NCI-H524 (cell line): Measurements from ENCODE around the gene PTX4.

ENCODE experiments used
- DNase-seq, 2 experiments: peaks; one replicate each; lab custom pipeline; 2025; lab: John Stamatoyannopoulos, UW

PTX4 gene

DNA sequence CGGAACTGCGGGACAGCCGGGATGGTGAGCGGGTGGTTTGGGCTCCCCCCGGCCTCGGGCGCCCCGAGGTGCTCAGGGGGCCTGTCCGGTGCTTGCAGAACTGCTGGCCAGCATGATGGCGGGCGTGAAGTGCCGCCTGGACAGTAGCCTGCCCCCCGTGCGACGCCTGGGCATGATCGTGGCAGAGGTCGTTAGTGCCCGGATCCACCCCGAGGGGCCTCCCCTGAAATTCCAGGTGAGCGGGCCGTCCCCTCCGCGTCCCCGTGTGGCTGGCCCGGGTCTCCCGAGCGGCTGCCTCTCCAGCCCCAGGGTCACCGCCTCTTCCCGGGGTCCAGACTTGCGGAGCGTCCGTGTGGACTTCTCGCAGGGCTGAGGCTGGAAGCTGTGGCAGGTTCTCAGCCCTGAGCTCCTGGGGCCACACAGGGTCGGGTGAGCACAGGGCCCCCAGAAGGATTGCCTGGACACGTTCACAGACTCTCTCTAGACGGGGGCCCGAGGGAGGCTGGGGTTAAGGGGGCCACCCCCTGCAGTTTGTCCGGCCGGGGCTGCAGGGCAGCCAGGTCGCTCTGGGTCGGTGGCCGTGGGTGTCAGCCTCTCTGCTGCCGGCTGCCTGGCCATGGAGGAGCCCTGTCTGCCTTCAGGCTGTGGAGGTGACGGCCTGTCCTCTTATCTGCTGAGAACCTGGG is 11.9 kb upstream of the PTX4 start:
- DNase-seq = no peak

GRCh38 chr16:1499756-1500464 is 11.2 kb upstream of the PTX4 start:
- DNase-seq = no peak

- no peak for DNase-seq
Measured at GRCh38 chr16:1498899-1499676, 10.3 kb upstream of the PTX4 start.

DNA sequence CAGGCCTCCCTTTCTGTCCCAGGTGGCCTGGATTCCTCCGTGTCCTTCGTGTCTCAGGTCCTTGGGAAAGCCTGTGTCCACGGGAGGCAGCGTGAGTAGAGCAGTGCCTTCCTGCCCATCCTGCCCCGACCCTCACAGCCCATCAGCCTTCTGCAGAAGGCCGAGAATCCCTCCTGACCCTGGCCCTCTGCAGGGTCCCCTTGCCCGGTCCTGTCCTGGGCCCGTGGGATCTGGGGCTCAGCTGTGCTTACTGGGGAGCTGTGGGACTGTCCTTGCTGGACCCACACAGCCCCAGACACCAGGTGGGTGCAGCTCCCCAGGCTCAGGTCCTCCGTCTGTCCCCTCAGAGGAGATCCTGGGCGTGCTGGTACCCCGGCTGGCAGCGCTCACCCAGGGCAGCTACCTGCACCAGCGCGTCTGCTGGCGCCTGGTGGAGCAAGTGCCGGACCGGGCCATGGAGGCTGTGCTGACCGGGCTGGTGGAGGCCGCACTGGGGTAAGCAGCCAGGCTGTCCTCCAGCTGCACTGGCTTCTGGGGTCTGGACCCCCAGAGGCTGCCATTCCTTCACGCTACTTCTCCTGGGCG is 8.4 kb upstream of the PTX4 start:
- no peak for DNase-seq

- no peak for DNase-seq
Measured at GRCh38 chr16:1496464-1496863, 7.7 kb upstream of the PTX4 start.

DNA sequence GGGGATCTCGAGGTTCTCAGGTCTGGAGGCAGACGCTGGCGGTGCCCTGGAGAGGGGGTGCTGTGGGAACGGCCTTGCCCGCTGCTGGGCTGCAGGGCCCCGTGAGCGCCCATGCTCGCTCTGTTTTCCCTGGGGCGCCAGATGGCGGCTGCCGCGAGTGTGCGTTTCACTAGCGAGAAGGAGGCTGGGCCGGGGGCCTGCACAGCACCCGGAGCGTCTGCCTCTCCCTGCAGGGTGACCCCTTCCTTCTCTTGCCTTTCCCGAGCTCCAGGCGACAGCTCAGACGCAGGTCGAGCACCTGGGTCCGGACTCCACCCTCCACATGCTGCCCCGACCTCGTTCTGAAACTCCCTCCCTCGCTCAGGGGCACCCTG is 7.1 kb upstream of the PTX4 start:
- no peak for DNase-seq

DNA sequence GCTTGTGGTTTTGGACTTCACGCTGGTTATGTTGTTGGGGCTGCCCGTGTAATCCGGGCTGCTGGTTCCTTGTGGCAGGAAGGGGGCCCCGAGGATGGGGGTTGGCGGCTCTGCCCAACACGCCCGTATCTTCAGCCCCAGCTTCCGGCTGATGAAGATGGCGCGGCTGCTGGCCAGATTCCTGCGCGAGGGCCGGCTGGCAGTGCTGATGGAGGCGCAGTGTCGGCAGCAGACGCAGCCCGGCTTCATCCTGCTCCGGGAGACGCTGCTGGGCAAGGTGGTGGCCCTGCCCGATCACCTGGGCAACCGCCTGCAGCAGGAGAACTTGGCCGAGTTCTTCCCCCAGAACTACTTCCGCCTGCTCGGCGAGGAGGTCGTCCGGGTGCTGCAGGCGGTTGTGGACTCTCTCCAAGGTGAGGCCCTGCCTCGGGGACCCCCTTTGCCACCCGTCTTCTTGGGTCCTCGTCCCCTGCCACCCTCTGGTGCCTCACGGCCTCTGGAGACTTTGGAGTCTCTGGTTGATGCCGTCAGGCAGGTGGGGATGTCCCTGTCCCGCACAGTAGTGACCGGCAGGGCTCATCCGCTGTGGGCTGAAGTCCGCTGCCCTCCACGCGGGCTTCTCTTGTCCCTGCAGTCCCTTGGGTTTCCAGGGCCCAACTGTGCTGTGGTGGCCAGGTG is 6.6 kb upstream of the PTX4 start:
- no peak for DNase-seq

DNA sequence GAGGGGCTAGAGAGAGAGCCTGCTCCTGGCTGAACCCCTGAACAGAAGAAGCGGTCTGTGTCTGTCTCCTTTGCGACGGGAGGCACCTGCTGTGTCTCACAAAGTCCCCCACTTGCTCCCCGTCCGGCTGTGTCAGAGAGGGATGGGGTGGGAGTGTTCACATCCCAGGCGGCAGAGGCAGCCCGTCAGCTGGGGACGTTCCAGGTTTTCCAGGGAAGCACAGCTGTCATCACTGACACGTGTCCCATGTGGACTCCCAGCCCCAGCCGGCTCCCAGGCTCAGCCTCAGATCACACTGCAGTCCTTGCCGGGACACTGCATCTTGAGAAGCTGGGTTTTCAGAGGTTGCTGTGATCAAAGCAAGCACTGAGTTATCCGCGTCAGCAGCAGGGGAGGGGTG is 6.0 kb upstream of the PTX4 start:
- no peak for DNase-seq

DNA sequence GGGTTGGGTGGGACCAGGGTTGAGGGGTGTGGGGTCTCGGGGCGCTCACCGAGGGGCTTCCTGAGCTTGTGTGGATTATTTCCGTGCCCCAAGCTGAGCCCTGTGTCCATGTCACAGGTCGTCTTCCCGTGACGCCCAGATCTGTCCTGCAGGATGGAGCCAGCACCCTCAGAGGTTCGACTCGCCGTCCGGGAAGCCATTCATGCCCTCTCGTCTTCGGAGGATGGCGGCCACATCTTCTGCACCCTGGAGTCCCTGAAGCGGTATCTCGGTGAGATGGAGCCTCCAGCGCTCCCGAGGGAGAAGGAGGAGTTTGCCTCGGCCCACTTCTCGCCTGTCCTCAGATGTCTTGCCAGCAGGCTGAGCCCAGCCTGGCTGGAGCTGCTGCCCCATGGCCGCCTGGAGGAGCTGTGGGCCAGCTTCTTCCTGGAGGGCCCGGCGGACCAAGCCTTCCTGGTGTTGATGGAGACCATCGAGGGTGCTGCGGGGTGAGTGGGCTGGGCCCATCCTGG is 5.4 kb upstream of the PTX4 start:
- DNase-seq = peak in 1 of 2 experiments; percentile 34

GRCh38 chr16:1493746-1494094 is 5.0 kb upstream of the PTX4 start:
- no peak for DNase-seq

GRCh38 chr16:1492923-1493745 is 4.4 kb upstream of the PTX4 start, which contains the start of gene TELO2:
Gene TELO2 (plus strand): TSS chr16:1493360. CDS start chr16:1494282, 922 bp downstream.
- DNase-seq = peak; percentile 50 to 77

DNA sequence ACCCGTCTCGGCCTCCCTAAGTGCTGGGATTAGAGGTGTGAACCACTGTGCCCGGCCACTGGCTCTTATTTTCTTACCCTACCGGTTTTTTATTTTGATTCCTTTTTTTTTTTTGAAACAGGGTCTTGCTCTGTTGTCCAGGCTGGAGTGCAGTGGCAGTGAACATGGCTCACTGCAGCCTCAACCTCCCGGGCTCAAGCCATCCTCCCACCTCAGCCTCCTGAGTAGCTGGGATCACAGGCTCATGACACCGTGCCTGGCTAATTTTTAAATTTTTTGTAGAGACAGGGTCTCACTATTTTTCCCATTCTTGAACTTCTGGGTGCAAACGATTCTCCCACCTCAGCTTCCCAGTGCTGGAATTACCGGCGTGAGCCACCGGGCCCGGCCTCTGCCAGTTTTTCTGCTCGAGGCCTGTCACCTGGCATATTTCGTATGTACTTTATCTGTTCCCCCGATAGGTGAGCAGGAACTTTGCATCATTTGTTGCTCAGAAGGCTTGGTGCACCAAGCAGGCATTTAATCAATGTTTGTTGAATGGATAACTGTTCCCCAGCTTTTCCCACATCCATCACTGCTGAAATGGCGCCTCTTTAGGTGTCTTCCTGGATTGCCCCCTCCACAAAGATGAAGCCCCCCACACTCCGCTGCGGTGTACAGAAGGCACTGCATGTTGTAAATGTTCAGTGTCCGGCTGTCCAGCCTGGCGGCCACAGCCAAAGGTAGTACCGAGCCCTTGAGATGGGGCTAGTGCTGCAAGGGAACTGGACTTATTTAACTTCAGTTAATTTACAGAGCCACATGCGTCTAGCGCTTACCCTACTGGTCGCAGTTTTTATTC is 3.6 kb upstream of the PTX4 start:
- DNase-seq = no peak

DNA sequence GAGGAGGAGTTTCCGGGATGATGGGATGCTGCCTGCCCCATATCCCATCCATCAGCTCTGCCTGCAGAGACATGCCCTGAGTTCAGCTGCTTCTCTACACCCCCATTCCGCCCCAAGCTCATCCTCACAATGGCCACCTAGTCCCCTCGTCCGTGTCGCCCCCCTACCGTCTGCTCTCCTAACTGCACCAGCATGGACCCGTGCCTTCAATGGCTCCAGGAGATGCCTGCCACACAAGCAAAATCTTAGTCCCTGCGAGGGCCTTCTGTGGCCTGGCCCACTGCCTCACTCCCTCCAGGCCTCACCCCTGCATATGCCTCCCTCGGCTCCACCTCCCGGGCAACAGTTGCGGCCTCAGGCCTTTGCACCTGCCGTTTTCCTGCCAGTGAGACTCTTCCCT is 2.6 kb upstream of the PTX4 start:
- DNase-seq = no peak

- DNase-seq = no peak
Measured at GRCh38 chr16:1489077-1489476, 333 bp upstream of the PTX4 start.

DNA sequence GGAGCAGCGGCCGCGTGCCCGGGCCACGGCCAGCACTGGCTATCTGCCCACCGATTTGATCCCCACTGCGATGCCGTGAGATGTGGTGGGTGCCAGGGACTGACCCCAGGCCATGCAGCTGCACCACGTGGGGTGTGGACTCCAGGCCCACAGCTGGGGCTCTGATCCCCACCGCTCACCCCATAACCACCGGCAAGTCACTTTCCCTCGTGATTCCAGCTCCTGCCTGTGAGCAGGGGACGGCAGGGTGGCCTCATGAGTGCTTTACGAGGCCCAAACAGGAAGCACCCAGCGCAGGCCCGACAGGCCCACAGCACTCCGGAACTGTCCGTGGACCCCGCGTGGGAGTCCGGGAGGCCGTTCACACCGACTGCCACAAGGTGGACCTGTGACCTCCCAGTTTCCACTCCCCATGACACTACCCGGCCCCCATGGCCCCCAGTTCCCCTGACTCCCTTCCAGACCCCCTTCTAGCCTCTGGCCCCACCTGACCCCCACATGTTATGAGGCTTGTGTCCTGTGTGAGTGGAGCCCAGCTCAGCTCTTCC is 616 bp downstream of the PTX4 start:
- DNase-seq = no peak

DNA sequence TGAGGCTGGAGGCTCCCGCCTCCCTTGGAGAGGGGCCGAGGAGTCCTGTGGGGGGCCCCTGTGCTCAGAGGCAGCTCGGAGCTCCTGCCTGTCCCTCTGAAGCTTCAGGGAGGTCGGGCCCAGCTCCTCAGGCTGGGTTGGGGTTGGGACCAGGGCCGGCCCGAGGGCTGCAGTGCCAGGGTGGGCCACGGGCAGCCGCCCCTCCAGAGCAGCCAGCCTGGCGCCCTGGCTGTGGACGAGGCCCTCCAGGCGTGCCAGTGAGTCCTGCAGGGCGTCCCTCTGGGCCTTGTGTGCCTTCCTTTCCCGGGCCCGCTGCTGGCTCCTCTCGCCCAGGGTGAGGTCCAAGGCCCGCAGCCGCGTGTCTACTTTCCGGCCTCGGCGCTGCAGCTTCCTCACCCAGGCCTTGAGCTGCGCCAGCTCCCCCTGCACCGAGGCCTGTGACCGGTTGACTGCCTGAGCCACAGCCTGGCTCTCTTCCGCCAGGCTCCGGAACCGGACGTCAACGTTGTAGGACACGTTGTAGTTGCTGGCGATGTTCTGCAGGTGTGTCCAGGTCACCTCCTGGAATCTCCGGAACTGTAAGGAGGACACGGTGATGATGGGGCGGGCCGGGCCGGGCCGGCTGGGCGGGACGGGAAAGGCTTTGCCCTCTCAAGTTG is 1.2 kb downstream of the PTX4 start:
- DNase-seq = no peak

- no peak for DNase-seq
Measured at GRCh38 chr16:1486551-1487390, 2.0 kb downstream of the PTX4 start.

- DNase-seq = no peak
Measured at GRCh38 chr16:1485847-1486496, 2.8 kb downstream of the PTX4 start.
